ENCODE measurements around the gene SEZ6.

Gene SEZ6

DNA sequence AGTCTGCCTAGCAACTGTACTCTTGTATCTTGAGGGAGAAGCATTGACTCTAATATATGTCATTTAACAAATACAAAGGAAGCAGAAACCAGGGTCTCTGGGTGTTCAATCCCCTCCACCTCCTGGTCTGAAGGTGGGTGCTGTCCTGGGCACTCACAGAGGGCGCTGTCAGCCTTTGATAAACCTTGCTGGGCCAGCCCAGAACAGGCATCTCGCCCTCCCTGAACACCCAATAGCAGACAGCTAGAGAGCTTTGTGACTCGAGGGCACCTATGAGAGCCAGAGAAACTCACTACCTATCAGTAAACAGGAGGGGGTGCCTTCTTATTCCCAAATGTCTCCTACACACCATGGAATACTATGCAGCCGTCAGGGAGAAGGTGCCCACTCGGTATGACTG lies 30.8 kb upstream of the SEZ6 start:
- DNase-seq, result no peak

DNA sequence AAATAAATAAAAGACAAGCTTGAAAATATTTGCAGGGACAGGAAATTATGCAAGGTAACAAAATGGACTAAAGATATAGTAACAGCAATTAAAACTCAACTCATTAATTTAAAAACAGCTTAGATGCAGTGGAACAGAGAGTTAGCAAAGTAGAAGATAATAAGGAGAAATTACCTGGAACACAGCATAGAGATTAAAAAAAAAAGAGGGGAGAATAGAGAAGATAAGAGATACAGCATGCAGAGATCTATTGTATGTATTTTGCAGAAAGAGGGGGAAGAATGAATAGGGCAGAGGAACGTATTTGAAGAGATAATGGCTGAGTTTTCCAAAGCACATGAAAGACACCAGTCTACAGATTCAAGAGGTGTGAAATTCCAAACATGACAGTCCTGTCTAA lies 28.7 kb upstream of the SEZ6 start:
- DNase-seq, result no peak

DNA sequence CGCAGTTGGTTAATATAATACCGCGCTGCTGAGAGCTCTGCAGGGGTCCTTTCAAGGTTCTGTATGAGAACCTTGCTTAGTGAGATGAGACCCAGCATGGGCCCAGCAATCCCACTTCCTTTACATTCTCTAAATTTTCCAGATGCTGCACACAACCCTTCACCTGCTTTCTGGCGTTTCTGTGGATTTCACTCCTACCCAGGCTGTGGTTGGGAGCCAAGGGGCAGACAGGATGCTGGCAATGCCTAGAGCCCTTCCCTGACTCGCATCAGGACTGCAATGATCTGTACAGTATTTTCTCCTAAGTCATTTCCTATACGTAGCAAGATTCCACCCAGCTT lies 27.0 kb upstream of the SEZ6 start:
- DNase-seq, result no peak

DNA sequence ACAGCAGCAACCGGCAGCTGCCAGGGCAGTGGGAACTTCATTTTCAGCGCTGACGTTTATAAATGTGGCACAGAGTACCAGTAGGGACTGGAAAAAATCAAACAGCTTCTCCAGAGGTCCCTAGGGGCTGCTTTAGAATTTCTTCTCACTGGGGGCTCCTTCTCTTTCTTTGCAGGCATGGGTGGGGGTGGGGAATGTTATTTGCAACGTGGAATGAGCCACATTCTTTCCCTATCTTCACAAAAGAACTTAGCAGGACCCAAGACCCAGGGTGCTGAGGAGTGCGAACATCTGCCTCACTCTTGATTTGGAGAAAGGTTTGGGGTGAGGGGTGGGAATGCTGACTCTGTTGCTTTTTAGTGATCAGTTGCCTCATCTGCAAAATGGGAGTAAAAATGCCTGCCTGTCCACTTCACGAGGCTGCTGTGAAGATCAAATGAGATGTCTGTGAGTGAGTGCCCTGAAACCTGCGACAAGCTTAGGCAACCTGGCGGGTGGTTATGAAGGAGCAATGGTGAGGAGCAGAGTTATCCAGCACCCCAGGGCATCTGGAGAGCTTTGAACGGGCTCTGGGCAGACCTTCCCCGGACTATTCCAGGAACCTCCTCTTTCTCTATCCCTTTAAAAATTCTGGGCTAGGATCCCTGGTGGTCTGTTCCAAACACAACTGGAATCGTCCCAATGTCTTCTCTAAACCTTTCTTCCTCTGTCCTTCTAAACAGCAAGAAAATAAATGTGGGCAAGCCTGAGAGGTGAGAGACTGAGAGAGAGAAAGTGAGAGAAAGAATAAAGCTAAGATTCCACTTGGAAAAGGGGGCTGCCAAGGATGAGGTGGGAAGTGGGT lies 26.4 kb upstream of the SEZ6 start:
- DNase-seq, result no peak

DNA sequence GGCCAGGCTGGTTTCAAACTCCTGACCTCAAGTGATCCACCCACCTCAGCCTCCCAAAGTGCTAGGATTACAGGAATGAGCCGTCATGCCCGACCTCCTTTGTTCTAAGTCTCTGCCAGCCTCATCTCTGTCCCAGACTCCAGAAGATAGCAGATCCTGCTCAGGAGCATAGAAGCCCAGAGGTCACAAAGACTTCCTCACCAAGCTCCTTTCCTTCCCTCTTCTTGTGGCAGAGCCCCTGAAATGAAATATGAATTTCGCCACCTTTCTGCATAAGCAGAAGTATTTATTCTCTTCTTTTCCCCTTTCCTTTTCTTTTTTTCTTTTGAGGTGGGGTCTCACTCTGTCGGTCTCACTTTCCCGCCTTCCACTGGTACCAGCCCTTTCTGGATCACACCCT lies 25.7 kb upstream of the SEZ6 start:
- no peak for DNase-seq

DNA sequence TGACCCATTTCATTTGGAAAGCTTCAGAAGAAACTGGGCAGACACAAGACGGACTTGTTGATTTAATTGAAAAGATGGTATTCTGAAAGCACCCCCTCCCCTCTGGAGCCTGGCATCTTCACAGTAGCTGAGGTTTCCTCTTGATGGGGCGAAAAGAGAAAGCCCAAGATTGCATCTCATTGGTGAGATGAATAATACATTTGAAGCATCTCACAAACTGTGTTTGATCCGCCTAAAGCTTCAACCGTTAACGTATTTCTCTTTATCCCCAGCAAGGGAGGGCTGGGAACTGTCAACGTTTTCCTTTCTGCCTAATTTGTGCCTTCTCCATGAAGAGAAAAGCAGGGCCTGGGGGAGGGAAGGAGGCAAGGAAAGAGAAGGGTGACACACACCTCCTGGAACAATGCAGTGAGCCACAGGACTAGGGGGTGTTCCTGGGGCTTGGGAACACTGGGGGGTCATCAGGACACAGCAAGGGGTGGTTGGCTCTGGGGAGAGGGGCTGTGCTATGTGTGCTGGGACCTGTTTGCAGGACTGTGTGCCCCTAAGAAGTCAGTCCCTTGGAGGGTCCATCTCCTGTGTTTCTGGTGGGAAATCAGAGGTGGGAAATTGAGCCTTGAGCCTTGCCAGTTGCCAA lies 18.6 kb upstream of the SEZ6 start:
- DNase-seq, result no peak

DNA sequence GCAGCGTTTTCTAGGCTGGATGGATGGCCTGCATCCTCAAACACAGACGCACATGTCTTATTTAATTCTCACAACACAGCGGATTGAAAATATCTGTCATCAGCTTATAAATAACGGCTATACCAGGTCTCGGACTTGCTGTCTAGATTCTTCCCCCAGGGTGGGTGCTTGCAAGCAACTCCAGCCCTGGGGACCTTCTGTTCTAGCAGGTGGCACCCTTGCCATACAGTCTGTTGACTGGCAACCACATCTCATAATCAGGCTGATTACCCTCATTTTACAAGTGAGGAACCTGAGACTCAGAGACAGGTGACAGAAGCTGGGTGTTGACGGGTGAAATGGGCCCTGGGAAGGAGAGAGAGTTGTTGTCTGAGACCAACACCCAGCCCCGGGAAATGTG lies 16.2 kb upstream of the SEZ6 start:
- DNase-seq, result no peak

- no peak for DNase-seq
These were observed 15.4 kb upstream of the SEZ6 start for GRCh38 chr17:29021226-29021625.

DNA sequence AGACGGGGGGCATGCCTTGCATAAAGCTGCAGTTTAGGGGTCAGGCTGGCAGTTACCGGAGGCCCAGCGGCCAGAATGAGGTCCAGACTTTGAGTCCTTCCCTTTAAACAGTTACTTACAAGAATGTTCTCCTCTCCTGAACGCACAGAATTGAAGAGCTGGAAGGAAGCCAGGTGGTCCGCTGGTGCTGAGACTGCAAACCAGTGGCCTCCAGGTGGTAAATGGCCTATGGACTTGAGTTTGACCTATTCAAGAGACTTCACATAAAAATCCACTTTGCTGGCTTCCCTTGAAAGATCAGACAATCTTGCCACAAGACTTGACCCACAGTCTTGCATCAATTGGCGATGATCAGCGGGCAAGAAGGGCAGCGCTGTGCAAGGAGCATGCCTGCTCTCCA lies 14.7 kb upstream of the SEZ6 start:
- no peak for DNase-seq

GRCh38 chr17:29019475-29020181 lies 13.8 kb upstream of the SEZ6 start:
- no peak for DNase-seq

DNA sequence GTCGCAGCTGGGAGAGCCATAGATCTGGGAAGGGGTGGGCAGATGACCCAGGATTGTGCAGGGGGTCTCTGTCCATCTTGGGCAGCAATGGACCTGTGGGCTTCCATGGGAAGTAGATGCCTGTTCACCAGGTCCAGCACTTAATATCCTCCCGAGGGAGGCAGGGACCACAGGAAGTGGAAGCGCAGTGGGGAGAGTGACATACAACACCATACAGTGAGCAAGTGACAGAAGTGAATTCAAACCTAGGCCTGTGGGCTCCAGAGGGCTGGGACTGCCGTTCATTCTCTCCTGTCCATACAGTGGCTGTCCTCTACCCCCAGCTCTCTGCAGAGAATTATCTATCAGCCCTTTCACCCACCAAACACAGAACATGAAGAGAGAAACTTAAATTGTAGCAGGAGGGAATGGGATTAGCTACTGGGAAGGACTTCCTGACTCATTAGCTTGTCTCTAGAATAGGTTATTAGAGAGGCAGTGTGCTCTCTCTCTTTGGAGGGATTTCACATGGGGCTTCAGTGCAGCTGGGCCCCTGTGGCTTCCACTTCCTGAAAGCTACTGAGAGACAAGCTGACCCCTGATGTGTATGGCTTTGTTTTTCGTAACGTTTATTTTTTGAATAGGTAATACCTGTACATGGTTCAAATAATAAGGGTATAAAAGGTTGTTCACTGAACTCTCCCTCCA lies 13.1 kb upstream of the SEZ6 start:
- DNase-seq, result no peak

DNA sequence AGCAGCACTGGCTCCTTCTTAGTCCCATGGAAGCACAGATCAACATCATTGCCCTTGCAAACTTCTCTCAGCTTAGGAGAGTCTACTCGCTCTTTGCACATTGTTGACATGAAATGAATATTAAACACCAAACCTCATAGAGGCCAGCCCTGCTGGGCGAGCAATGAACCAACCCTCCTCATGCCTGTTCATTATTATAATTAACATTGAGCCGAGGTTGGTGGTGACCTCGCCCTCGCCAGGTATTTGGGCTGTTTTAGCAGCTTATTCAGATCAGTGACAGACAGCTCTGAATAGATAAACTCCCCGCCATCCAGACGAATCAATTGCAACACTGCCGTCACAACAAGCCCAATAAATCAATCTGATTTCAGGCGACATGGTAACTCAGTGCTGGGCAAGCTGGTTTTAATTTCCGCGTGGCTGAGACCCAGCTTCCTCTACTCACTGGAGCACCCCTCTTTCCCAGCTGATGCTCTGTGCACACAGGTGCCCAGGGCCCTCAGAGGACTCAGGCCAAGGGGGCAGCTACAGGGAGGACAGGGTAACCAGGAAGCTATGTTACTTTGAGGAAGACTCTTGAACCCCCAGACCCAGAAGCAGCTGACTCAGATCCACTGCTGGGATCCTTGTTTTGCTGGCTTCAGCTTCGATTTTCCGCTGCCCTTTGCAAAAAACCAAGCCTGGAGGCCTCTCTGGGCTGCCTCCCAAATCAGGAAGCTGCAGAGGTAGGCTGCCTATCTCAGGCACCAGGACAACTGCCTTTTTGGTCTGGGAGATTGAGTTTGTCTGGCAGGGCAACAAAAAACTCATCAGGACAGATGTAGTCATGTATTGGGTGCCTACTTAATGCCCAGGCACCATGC lies 10.7 kb upstream of the SEZ6 start:
- DNase-seq, result no peak

DNA sequence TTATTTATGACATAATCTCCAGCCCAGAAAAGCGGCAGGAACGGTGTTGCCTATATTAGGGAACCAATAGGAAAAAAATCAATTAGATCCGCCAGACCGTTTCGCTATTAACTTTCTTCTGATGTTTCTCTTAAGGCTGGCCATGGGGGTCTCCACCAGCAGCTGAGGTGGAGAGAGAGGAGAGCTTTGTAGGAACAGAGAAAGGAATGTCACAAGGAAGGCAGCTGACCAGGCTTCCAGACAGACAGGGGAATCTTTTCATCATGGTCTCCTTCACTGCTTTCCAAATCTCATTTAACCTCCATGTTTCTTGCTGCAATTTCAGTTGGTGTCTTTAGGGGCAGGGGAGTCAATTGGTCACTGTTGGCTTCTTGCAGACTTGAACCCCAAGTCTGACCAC lies 8.9 kb upstream of the SEZ6 start:
- DNase-seq, result no peak

DNA sequence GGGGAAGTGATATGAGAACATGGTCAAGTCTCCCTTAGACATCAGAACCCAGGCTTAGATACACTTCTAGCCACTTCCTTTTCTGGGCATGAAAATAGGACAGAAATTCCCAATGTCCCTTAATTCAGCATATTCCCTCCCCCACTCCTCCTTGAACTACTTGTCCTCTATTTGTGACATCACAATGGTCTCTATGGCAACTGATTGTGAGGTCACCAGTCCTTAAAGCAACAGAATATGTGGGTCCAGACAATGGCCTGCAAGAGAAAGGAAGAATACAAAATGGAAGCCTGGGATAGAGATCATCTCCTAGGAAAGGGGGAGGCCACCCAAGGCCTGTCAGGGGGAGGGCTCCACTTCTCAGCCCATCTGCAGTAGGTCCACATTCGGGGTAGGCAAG lies 6.7 kb upstream of the SEZ6 start:
- no peak for DNase-seq

DNA sequence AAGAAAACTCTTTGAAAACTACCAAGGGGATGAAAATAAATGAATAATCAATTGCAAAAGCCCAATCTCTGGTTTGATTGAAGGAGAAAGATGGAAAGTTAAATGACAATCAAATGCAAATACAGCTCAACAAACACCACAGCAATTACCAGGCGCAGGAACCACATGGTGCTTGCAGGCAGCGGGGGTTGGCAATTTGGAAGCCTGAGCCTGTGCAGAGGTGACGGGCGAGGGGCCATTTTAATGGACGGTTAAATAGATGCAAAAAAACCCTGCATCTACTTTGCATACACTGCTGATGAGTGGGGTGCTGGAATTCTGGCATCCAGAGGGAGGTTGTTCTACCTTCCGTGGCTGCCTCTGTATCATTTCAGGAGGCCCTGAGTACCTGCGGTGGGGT lies 4.8 kb upstream of the SEZ6 start:
- no peak for DNase-seq

DNA sequence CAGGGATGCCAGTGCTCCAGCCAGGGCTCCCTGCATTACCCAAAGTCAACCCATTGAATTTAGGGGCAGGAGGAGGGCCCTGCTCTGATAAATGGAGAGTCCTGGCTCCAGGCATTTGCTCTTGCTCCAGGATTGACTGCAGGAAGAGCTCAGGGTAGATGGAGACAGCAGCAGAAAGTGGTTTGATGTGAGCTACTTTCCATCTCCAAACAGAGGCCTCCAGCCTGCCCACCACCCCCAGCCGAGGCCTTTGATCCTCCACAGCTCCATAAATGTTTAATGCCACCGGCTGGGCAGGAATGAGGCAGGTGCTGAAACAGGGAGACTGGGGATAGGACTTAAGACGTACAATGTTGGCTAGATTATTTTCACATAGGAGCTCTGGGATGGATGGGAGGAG lies 4.3 kb upstream of the SEZ6 start:
- no peak for DNase-seq

- DNase-seq, result no peak
These were observed 2.8 kb upstream of the SEZ6 start for GRCh38 chr17:29008591-29008990.

- DNase-seq, result no peak
These were observed 2.1 kb upstream of the SEZ6 start for GRCh38 chr17:29007860-29008455.

DNA sequence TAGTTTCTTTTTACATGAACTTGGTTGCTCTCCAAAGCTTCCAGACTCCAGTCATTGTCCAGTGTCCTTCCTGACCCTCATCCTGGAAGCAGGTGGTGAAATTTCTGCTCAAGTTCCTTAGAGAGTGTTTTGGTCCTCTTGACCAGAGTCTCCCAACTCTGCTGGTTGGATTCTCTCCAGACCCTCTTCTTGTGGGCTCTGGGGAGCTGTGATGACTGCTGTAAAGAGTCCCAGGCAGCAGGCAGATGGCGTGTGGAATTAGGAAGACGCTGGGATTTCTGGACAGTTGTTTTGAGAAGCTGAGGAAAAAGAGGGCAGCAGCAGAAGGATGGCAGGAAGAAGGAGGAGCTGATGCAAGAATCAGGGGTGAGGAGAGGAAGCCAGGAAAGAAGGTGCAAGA lies 1.6 kb upstream of the SEZ6 start:
- no peak for DNase-seq

GRCh38 chr17:29004081-29004692 lies 1.6 kb downstream of the SEZ6 start:
- no peak for DNase-seq

GRCh38 chr17:29003289-29003688 lies 2.5 kb downstream of the SEZ6 start:
- no peak for DNase-seq

DNA sequence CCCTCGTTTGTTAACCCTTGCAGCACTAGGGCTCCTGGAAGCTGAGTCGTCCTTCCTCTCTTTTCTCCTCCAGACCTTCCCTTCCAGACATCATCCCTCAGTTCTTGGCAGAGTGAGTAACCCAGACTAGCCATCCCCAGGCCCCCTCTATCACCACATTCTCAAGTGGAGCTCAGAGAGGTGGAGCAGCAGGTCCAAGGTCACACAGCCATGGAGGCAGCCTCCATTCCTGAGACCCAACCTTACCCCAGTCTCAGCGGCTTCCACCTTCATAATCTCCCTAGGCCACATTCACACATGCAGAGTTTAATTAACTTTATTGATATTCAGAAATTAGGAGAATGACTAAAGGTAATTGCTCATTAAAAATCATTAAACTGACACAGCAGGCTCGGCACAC lies 3.0 kb downstream of the SEZ6 start:
- no peak for DNase-seq
